GM21423 (cell line): ENCODE results near the gene HTR3B.
A peak's percentile ranks its signal among the peaks of the same experiment; 100 is the strongest.
"Not testable (repeated sequence)": the region's sequence is repeated elsewhere in the genome, so short reads cannot be mapped to it uniquely, and the experiment has no call there.

Experiments
- ATAC-seq: cut with Tn5 transposase; IDR thresholded peaks from one replicate; pipeline ENCODE4 v1.9.1; 2021; ENCODE audit warnings: mild to moderate bottlenecking, moderate library complexity; ENCODE audit not compliant: unreplicated experiment

The HTR3B gene, protein sequence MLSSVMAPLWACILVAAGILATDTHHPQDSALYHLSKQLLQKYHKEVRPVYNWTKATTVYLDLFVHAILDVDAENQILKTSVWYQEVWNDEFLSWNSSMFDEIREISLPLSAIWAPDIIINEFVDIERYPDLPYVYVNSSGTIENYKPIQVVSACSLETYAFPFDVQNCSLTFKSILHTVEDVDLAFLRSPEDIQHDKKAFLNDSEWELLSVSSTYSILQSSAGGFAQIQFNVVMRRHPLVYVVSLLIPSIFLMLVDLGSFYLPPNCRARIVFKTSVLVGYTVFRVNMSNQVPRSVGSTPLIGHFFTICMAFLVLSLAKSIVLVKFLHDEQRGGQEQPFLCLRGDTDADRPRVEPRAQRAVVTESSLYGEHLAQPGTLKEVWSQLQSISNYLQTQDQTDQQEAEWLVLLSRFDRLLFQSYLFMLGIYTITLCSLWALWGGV

DNA sequence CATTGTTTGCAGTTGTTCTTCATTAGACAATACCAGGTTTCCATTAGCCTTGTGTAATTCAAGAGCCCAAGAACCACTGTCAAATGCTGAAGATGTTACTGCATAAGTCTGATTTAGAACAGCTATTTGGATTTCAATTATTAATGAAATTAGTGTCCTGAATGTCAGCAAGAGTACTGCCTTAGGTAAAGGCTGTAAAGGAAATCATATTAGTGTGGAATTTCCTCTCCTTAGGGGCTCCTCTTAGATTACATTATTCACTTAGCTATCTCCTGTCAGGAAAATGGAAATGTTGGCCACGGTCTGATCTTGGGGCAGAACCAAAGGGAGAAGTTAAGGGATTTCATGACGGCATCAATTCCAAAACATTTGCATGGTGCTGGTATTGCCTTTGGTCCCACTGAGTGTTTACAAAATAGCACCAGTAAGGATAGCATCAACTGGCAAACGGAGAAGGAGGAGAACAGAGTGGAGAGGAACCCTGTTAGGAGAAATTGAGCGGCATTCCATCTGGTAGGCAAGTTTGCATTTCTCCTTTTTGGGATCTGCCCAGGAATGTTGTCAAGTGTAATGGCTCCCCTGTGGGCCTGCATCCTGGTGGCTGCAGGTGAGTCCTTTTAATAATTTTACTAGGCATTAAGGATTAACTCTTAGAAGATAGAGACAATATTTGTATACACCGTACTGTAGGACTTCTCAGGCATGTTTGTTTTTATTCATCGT is at the start of gene HTR3B:
Gene HTR3B (plus strand): TSS at position 418 of the 723 bp plus-strand sequence. CDS start 138 bp downstream, at position 556.
- no peak for ATAC-seq

DNA sequence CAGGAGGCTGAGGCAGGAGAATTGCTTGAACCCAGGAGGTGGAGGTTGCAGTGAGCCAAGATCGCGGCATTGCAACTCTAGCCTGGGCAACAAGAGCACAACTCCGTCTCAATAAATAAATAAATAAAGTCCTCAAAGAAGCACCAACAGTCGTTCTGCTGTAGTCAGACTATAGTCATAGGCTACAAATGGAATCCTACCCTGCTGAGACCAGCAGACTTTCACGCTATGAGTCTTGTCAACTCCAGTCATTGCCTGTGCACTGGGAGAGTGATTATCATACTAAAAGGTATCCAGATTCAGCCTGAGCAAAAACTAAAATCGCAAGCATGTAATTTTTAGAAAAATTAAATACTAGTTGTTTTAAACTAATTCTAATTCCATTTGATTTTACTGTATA is 48.8 kb upstream of the HTR3B start:
- ATAC-seq = no peak

DNA sequence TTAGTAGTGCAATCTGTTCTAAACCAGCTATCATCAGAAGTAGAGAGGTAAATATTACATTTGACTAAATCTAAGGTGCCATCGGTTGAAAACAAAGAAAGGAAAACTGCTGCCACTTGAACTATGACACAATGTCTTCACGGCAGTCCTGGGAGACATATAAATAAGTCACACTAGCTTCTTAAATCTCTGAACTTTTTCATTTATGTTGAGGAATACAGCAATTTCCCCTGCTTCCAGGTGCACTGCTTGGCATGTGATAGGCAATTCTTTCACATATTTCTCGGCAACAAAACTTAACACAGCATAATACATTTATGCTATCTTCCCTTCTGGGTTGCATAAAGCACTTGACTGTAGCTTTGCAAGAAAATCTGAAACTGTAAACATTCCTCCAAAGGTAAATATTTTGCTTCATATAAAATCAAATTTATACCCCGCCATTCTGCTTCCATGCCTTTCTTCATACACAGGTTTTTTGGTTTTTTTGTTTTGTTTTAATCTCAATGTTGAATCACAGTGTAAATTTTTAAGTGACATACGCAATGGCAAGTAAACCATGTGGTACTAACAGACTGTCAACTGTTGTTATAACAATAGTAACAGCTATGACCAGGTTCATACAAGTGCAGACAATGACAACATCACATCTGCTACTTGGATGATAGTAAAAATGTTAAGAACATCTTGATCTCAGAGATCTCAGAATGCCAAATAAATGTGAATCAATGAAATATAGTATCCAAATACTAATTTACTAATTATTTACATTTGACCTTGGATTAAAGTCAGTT is 47.4 kb upstream of the HTR3B start:
- no peak for ATAC-seq

DNA sequence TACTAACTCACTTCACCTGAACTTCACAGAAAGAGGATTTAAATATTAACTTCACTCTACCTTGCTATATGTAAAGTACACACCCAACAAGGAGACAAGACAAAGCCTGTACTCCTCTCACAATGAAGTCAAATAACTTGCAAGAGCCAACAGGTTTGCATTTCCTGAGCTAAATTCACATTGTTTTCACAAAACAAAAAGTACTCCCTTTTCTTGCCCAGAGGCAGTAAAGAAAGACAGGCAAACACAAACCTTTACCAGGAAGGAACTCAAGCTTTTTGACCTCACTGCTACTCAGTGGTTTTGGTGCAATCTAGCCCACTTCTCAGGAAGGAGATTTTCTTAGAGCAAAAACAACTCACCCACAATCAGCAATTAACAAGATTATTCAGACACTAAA is 44.9 kb upstream of the HTR3B start:
- ATAC-seq = no peak

DNA sequence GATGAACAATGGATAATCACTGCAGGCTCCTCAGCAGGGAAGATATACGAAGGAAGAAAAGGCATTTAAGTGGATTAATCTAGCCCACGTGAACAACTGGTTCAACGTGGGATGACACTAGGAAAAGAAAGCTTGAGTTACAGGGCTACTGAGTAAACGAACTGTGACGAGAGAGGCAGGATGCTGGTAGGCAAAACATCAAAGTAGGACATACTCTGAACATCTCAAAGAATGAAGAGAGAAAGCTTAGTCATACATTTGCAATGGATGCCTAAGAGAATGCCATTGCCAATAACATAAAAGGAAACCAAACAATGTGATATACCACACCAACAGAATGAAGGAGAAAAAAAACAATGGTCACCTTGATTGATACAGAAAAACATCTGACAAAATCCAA is 42.2 kb upstream of the HTR3B start:
- no peak for ATAC-seq

DNA sequence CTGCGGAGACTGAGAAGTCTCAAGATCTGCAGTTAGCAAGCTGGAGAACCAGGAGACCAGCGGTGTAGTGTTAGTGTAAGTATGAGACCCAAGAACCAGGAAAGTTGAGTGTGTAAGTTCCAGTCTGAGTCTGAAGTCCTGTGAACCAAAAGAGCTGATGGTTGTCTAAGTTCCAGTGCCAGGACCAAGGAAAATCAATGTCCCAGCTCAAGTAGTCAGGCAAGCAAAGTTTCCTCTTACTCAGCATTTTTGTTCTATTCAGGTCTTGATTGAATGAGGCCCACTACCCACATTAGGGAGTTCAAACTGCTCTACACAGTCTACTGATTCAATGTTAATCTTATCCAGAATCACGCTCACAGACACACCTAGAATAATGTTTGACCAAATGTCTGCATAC is 40.2 kb upstream of the HTR3B start:
- no peak for ATAC-seq

DNA sequence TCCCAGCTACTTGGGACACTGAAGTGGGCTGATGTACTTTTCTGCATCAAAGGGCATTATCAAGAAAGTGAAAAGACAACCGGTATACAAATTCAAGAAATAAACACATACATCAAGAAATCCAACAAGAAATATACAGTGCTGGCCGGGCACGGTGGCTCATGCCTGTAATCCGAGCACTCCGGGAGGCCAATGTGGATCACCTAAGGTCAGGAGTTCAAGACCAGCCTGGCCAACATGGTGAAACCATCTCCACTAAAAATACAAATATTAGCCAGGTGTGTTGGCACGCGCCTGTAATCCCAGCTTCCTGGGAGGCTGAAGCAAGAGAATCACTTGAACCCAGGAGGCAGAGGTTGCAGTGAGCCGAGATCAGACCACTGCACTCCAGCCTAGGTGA is 38.7 kb upstream of the HTR3B start:
- ATAC-seq = no peak

DNA sequence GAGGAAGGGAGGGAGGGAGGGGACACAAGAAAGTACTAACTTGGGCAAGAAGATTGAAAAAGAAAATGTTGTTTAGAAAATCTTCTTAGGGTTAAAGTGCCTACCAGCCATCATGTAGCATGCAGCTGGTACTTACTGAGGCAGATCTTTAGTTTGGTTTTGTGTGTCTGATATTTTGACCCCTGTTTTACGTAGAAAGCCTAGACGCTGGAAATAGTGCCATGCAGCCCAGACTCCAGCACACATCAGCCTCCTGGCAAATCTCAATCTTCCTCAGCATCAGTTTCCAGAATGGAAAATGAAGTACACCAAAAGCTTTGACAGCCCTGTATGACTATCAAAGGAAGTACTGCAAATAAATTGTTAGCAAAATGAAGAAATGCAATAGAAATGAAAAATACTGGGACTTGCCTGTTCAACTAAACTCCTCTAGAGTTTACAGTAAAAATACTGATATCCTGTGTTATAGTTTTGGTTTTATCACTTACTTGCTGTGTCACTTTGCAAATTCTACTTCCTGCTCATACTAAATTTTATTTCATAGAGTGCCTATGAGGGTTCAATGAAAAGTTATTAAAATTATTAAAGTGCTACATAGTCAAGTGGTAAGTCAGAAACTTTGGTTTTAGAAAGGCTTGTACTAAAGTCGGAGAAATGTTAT is 36.6 kb upstream of the HTR3B start:
- ATAC-seq = no peak

DNA sequence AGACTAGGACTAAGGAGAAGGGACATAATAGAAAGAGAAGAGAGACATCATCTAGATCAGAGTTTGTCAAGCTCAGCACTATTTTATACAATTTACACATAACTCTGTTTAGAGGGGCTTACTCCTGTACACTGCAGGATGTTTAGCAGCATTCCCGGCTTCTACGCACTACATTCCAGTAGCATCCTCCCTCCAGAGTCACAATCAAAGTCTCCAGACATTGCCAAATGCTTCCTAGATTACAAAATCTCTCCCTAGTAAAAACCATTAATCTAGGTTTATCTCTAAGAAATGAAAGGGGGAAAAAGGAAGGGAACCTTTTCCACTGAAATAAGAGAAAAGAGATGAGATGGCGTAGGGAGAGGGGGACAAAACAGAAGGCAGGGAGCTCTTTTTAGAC is 33.3 kb upstream of the HTR3B start:
- no peak for ATAC-seq

DNA sequence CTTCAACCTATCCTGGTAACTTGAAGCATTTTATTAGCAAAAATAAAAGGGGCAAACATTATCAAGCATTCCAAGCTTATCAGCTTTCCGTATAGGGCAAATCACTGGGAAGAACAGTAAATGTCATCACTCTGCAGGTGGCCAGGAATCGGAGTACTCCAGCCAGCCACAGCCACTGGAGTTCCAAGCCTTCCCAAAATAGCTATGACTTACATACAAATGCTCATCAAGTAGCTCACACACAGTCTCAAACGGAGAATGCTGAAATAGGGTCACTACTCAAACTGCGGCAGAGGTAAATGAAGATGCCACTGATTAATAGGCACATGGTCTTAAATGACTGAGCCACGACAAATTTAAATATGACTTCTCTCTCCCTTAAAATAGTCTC is 31.4 kb upstream of the HTR3B start:
- ATAC-seq = no peak

DNA sequence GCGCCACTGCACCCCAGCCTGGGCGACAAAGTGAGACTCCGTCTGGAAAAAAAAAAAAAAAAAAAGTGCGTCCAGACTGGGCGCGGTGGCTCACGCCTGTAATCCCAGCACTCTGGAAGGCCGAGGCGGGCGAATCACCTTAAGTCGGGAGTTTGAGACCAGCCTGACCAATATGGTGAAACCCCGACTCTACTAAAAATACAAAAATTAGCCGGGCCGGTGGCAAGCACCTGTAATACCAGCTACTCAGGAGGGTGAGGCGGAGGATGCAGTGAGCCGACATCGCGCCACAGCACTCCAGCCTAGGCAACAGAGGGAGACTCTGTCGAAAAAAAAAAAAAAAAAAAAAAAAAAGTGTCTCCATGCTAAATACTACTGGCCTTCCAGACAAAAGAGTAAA is 30.5 kb upstream of the HTR3B start:
- no peak for ATAC-seq

DNA sequence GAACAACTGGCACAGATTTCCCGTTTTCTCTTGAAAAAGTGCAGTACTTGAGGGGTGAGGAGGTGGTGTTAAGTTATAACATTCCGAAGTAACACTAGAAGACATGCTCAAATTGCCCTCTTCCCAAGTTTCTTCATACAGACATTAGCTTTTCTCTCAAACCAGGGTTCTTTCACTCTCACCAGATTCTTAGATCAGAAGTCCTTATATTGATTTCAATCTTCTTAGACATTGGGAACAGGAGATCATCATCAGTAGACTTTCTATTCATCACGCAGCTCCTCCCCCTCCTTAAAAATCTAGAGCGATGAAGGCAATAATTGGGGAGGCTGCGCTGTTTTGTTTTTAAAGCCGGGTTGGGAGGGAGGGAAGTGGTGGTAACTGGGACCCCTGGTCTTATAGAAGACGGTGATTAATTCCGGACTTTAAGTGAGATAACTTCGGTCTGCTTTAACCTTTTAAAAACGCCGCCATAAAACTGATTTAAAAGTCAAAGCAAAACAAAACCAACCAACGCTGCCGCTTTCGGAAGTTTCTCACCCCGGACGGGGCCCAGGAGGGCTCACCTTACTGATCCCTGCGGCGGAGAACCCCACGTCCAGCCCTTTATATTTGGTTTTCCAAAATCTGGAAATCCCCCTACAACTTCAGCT is 29.9 kb upstream of the HTR3B start:
- ATAC-seq = peak; percentile 33

DNA sequence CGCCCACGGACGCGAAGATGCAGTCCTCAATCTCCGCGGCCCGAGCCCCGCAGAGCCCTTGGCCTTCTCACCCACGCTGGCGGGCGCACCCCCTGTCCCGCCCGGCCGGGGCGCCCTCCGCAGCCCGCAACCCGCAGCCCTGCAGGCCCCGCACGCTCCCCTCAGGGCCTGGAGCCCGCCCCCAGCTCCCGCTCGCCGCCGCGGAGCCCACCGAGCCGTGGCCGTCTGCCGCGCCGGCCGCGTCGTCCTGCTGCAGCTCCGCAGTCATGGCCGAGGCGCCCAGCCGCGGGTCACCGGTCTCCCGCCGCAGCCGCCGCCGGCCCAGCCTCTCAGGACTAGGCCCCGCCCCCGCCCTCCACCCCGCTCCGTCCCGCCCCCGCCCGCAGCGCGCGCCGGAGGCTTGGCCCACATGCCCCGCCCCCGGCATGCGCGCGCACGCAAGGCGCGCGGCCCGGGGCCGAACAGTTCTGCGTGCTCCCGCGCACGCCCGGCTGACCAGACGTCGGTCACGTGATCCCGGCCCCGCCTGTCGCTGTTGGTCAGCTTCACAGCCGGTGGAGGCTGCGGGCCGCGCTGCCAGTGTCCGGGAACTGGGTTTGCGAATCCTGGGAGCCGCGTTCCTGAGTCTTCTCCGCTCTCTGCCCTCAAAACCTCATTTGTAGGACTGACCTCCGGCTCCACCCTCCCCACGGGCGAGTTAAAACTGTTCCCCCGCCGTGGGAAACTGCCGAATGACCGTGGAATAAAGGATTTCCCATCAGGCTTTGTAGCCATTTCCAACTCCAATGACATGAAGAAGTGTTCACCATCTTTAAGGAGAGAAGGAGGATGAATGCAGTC is 29.1 kb upstream of the HTR3B start, which contains the start of gene USP28:
Gene USP28 (minus strand): TSS at position 339 of the 840 bp plus-strand sequence. CDS start 71 bp downstream, at position 268.
- ATAC-seq = peak; percentile 84

DNA sequence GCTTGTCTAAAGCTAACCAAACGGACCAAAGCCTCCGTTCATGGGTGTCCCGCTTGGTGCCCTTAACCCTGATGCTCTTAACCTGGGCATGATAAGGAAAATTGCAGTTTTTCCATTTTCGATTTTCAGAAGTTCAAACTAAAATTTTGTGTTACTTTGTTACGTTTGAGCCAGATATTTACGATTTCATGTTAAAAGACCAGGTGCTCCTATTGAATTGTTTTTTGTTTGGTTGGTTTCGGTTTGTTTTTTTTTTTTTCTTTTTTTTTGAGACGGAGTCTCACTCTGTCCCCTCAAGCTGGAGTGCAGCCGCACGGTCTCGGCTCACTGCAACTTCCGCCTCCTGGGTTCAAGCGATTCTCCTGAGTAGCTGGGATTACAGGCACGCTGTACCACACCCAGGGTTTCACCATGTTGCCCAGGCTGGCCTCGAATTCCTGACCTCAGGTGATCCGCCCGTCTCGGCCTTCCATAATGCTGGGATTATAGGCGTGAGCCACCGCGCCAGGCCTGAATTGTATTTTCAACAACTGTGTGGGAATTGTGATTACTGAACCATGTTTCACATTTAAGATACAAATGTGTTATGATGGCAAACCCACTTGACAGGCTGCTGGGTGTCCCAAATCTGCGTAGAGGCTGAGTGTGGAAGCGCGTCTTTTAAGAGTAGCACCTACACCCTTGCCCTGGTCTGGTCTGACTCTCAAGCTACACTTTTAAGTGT is 28.4 kb upstream of the HTR3B start:
- no peak for ATAC-seq

DNA sequence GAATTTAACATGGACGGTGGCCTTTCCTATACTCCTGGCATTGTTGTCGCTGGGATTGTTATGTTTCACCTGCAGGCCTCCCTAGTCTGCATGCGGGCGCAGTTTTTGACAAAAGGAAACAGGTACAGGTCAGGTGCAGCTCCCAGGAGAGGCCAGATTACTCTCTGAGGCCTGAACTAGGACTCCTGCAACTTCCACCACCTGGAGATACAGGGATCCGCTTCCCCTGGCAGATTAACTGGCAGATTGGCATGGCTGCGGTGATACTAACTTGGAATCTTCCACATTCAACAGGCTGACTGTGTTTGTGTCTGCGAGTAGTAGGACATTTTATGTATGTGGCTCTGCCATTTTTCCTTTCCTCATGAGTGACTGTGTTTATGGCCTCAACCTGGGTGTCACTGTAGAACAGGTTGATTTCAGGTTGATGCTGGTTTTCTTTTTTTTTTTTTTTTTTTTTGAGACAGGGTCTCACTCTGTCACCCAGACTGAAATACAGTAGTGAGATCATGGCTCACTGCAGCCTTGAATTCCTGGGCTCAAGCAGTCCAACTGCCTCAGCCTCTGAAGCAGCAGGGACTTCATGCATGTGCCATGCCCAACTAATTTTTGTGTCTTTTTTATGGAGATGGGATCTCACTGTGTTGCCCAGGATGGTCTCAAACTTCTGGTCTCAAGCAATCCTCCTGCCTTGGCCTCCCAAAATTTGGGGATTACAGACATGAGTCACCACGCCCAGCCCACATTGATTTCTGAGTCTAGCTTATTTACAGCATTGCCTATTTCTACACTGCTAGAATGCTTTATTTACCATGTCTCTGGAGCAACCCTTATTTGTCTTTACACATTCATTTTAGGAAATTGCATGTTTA is 27.6 kb upstream of the HTR3B start:
- no peak for ATAC-seq

DNA sequence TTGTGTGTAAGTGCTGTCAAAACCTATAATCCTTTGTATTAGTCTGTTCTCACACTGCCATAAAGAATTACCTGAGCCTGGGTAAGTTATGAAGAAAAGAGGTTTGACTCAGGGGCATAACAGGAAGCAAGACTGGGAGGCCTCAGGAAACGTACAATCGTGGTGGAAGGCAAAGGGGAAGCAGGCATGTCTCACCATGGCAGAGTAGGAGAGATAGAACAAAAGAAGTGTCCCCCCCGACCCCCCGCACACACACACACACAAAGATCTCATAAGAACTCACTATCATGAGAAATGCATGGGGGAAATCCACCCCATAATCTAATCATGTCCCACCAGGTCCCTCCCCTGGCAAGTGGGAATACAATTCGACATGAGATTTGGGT is 26.9 kb upstream of the HTR3B start:
- ATAC-seq = no peak

DNA sequence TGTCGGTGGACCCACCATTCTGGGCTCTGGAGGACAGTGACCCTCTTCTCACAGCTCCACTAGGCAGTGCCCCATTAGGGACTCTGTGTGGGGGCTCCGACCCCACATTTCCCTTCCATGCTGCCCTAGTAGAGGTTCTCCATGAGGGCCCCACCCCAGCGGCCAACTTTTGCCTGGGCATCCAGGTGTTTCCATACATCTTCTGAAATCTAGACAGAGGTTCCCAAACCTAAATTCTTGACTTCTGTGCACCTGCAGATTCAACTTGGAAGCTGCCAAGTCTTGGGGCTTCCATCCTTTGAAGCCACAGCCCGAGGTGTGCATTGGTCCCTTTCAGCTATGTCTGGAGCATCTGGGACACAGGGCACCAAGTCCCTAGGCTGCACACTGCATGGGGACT is 25.1 kb upstream of the HTR3B start:
- ATAC-seq = not testable (repeated sequence)

DNA sequence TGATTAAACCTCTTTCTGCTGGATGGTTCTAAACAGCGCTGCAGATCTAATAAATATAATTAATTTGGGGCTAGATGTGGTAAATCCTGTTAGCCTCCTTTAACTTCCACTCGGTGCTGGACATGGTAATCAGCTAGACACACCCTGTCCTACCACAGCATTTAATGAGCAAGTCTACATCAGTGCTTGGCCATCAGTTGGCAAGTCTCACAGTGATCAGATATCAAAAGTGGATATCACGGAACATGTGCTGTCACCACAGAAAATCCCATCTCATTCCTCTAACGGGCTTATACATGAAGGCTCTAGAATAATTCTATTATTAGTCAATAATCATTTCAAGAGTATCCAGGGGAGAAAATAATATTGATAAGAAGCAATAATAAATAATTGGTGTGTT is 23.6 kb upstream of the HTR3B start:
- no peak for ATAC-seq
